ENCODE results near the gene COBL.

The COBL gene

DNA sequence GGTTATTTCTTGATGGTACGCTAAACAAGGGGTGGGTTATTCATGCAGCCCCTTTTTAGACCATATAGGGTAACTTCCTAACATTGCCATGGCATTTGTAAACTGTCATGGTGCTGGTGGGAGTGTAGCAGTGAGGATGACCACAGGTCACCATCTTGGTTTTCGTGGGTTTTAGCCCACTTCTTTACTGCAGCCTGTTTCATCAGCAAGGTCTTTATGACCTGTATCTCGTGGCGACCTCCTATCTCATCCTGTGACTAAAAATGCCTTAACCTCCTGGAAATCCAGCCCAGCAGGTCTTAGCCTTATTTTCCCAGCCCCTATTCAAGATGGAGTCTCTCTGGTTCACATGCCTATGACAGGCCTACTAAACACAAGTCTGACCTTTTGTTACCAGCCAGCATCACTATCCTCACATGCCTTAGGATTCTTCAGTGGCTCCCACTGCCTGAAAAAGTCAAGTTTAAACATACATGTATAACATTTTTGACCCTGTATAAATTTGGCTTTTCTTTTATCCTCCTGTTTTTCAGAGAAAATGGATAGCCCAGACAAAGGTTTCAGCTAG, 13.2 kb upstream of the COBL start:
- Histone ChIP-seq H4K20me1 (ENCODE audit: control insufficient read depth, insufficient read depth, low read depth, low read length) (no peaks in the 10 kb centered on the region), H3K4me3 (ENCODE audit: low read length) (no peak overlapping the region), H3K9me3 (ENCODE audit: control insufficient read depth, insufficient read depth, low read length) (no peaks in the 10 kb centered on the region), H3K4me2 (ENCODE audit: low read length) (no peak overlapping the region), H3K79me2 (ENCODE audit: control insufficient read depth, low read length) (no peaks in the 10 kb centered on the region), H3K4me1 (ENCODE audit: control insufficient read depth, low read length) (no peaks in the 10 kb centered on the region), H3K27me3 (ENCODE audit: control insufficient read depth, low read length) (no peaks in the 10 kb centered on the region), H3K9me2 (replicated peaks; ENCODE audit: control insufficient read depth, low read length) (no peaks in the 10 kb centered on the region), H3K36me3 (ENCODE audit: control insufficient read depth, low read length) (no peaks in the 10 kb centered on the region), H3K27ac (ENCODE audit: low read depth, low read length) (no peak overlapping the region), H3F3A (ENCODE audit: control insufficient read depth, insufficient read depth) (no peaks in the 10 kb centered on the region)
- TF ChIP-seq, protein P1, sequence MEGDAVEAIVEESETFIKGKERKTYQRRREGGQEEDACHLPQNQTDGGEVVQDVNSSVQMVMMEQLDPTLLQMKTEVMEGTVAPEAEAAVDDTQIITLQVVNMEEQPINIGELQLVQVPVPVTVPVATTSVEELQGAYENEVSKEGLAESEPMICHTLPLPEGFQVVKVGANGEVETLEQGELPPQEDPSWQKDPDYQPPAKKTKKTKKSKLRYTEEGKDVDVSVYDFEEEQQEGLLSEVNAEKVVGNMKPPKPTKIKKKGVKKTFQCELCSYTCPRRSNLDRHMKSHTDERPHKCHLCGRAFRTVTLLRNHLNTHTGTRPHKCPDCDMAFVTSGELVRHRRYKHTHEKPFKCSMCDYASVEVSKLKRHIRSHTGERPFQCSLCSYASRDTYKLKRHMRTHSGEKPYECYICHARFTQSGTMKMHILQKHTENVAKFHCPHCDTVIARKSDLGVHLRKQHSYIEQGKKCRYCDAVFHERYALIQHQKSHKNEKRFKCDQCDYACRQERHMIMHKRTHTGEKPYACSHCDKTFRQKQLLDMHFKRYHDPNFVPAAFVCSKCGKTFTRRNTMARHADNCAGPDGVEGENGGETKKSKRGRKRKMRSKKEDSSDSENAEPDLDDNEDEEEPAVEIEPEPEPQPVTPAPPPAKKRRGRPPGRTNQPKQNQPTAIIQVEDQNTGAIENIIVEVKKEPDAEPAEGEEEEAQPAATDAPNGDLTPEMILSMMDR (IDR thresholded peaks at IDR 0.05; ENCODE audit: low read depth, low read length, poor library complexity, severe bottlenecking), result no peak
- TF ChIP-seq EZH2phosphoT487 (IDR thresholded peaks at IDR 0.05; ENCODE audit: borderline replicate concordance, low read length), result no peak

DNA sequence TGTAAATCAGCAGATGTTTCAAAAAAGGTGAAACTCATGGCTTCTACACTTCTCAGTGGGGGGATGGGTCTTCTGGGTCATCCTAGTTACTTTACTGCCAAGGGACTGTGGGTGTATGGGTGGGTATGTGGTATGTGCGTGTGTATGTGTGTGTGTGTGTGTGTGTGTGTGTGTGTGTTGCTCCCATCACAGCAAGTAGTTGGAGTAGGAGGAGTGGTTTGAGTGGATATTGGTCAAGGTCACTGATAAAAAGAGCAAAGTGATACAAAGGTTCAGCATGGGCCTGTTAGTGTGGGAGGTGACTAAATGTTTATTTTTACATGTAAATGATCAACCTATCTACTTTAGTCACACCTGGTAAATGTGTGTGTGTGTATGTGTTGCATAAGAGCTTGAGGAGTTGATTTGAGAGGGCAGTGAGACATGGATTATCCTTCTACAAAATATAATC, 11.8 kb upstream of the COBL start:
- Histone ChIP-seq H3K9me3 (ENCODE audit: control insufficient read depth, insufficient read depth, low read length) (no peaks in the 10 kb centered on the region), H3K4me3 (ENCODE audit: low read length) (no peak overlapping the region), H3K9me2 (replicated peaks; ENCODE audit: control insufficient read depth, low read length) (no peaks in the 10 kb centered on the region), H4K20me1 (ENCODE audit: control insufficient read depth, insufficient read depth, low read depth, low read length) (no peaks in the 10 kb centered on the region), H3K79me2 (ENCODE audit: control insufficient read depth, low read length) (no peaks in the 10 kb centered on the region), H3K4me1 (ENCODE audit: control insufficient read depth, low read length) (no peaks in the 10 kb centered on the region), H3K36me3 (ENCODE audit: control insufficient read depth, low read length) (no peaks in the 10 kb centered on the region), H3K27me3 (ENCODE audit: control insufficient read depth, low read length) (no peaks in the 10 kb centered on the region), H3F3A (ENCODE audit: control insufficient read depth, insufficient read depth) (no peaks in the 10 kb centered on the region), H3K4me2 (ENCODE audit: low read length) (no peak overlapping the region), H3K27ac (ENCODE audit: low read depth, low read length) (no peak overlapping the region)
- TF ChIP-seq EZH2phosphoT487 (IDR thresholded peaks at IDR 0.05; ENCODE audit: borderline replicate concordance, low read length), result no peak
- TF ChIP-seq, protein P1 (IDR thresholded peaks at IDR 0.05; ENCODE audit: low read depth, low read length, poor library complexity, severe bottlenecking), result no peak

DNA sequence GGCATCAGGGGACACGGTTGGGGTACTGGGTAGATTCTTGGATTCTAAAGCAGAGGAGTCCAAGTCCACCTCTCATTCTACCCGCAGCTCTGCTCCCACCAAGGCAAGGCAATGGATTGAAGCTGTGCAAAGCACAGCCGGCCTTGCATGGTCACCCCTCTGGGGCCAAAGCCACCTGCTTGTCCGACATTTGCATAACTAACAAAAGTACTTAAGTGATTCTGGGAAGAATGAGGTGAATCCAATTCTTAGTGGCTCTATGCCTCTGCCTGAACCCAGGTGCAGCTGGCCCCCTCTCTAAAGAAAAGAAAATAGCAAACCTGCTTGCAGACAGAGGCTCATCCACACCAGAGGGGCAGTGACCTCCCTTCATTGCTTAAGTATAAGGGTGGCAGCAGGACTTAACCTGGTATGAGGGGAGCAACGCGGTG, 10.7 kb upstream of the COBL start:
- Histone ChIP-seq H3K4me2 (ENCODE audit: low read length) (no peak overlapping the region), H3K4me1 (ENCODE audit: control insufficient read depth, low read length) (no peaks in the 10 kb centered on the region), H3K27ac (ENCODE audit: low read depth, low read length) (no peak overlapping the region), H3K36me3 (ENCODE audit: control insufficient read depth, low read length) (no peaks in the 10 kb centered on the region), H3F3A (ENCODE audit: control insufficient read depth, insufficient read depth) (no peaks in the 10 kb centered on the region), H4K20me1 (ENCODE audit: control insufficient read depth, insufficient read depth, low read depth, low read length) (no peaks in the 10 kb centered on the region), H3K4me3 (ENCODE audit: low read length) (no peak overlapping the region), H3K9me3 (ENCODE audit: control insufficient read depth, insufficient read depth, low read length) (no peaks in the 10 kb centered on the region), H3K9me2 (replicated peaks; ENCODE audit: control insufficient read depth, low read length) (no peaks in the 10 kb centered on the region), H3K27me3 (ENCODE audit: control insufficient read depth, low read length) (no peaks in the 10 kb centered on the region), H3K79me2 (ENCODE audit: control insufficient read depth, low read length) (no peaks in the 10 kb centered on the region)
- TF ChIP-seq EZH2phosphoT487 (IDR thresholded peaks at IDR 0.05; ENCODE audit: borderline replicate concordance, low read length), result no peak
- TF ChIP-seq, protein P1 (IDR thresholded peaks at IDR 0.05; ENCODE audit: low read depth, low read length, poor library complexity, severe bottlenecking), result no peak
